Measurements from ENCODE around the gene DBI.

DNA sequence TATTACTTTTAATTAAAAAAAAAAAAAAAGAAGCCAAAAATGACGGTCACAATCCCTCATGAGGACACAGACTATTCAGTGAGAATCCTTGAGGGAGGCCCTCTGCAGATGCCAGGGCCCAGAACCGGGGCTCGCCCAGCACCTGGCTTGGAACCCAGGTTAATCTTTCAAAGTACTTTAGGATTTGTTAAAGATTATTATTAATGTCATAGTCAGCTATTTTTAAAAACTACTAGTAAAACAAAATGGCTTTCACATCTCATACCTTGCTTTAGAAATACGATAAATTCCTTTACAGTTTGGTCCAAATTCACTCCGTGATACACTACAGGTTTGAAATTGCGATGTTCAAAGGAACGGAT lies 27.2 kb upstream of the DBI start:
- TF ChIP-seq, protein P1, sequence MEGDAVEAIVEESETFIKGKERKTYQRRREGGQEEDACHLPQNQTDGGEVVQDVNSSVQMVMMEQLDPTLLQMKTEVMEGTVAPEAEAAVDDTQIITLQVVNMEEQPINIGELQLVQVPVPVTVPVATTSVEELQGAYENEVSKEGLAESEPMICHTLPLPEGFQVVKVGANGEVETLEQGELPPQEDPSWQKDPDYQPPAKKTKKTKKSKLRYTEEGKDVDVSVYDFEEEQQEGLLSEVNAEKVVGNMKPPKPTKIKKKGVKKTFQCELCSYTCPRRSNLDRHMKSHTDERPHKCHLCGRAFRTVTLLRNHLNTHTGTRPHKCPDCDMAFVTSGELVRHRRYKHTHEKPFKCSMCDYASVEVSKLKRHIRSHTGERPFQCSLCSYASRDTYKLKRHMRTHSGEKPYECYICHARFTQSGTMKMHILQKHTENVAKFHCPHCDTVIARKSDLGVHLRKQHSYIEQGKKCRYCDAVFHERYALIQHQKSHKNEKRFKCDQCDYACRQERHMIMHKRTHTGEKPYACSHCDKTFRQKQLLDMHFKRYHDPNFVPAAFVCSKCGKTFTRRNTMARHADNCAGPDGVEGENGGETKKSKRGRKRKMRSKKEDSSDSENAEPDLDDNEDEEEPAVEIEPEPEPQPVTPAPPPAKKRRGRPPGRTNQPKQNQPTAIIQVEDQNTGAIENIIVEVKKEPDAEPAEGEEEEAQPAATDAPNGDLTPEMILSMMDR (IDR thresholded peaks at IDR 0.05; ENCODE audit: poor library complexity) = no peak
- TF ChIP-seq EZH2phosphoT487 (IDR thresholded peaks at IDR 0.05; ENCODE audit: low read depth, severe bottlenecking, unreplicated experiment) = no peak
